Fibroblast of lung (primary cell): Measurements from ENCODE around the gene ADCY2. TPM values are rescaled to one million over a fixed set of nuclear protein-coding genes. Genes with fewer than 3 reads are reported as not detected.

ENCODE experiments used
- DNase-seq, 2 donors: peaks; one replicate each; pipeline versions ENCODE4 v3.0.0 to v3.0.0-alpha.2; 2010; ENCODE audit warnings: low read depth in 2 of 2
- H2AFZ ChIP-seq: 2 replicates; pipeline ENCODE4 v1.5.1; 2012; ENCODE audit warnings: low read length, control low read depth, inconsistent platforms
- H3K27ac ChIP-seq: 2 replicates; pipeline ENCODE4 v1.5.1; 2011; ENCODE audit warnings: low read length, control low read depth; ENCODE audit not compliant: insufficient read depth
- H3K27me3 ChIP-seq: 2 replicates; pipeline ENCODE4 v1.5.1; 2011; ENCODE audit warnings: mild to moderate bottlenecking, low read length; ENCODE audit not compliant: control insufficient read depth, insufficient read depth
- H3K36me3 ChIP-seq: 2 replicates; pipeline ENCODE4 v1.5.1; 2011; ENCODE audit warnings: low read length; ENCODE audit not compliant: control insufficient read depth, insufficient read depth
- H3K4me1 ChIP-seq: 2 replicates; pipeline ENCODE4 v1.5.1; 2011; ENCODE audit warnings: low read length; ENCODE audit not compliant: control insufficient read depth, insufficient read depth; ENCODE audit errors: extremely low read depth
- H3K4me2 ChIP-seq: 2 replicates; pipeline ENCODE4 v1.5.1; 2011; ENCODE audit warnings: low read length, control low read depth; ENCODE audit not compliant: insufficient read depth; ENCODE audit errors: extremely low read depth
- H3K4me3 ChIP-seq, 4 experiments: fragments of 200-600 bp in 1 of 4; sonication (generic) in 1 of 4; replicated peaks in 1 of 4; 2 replicates each; pipeline ENCODE4 v1.5.1; 2011 to 2016; ENCODE audit warnings: low read length in 4 of 4, low read depth in 3 of 4, mild to moderate bottlenecking in 3 of 4, control low read depth in 2 of 4, inconsistent platforms in 1 of 4, mixed read lengths in 1 of 4; ENCODE audit not compliant: insufficient read depth in 1 of 4; ENCODE audit errors: control extremely low read depth in 1 of 4
- H3K79me2 ChIP-seq: 2 replicates; pipeline ENCODE4 v1.5.1; 2012; ENCODE audit warnings: mild to moderate bottlenecking, low read length, inconsistent platforms; ENCODE audit not compliant: control insufficient read depth, insufficient read depth
- H3K9ac ChIP-seq: 2 replicates; pipeline ENCODE4 v1.5.1; 2011; ENCODE audit warnings: mild to moderate bottlenecking, low read length, control low read depth; ENCODE audit not compliant: insufficient read depth
- H3K9me3 ChIP-seq: 2 replicates; pipeline ENCODE4 v1.5.1; 2012; ENCODE audit warnings: low read depth, low read length; ENCODE audit not compliant: control insufficient read depth, insufficient read depth
- H4K20me1 ChIP-seq: 2 replicates; pipeline ENCODE4 v1.5.1; 2011; ENCODE audit warnings: low read length; ENCODE audit not compliant: control insufficient read depth, insufficient read depth; ENCODE audit errors: extremely low read depth
- CTCF ChIP-seq, 2 donors: IDR thresholded peaks in 1 of 2; conservative IDR thresholded peaks in 1 of 2; 1 replicate in 1 of 2; 2 replicates in 1 of 2; pipeline ENCODE4 v1.5.1; 2011 to 2012; ENCODE audit warnings: low read length in 2 of 2, control low read depth in 1 of 2, inconsistent platforms in 1 of 2, low read depth in 1 of 2, mild to moderate bottlenecking in 1 of 2
- EZH2 ChIP-seq: IDR thresholded peaks from 2 replicates; pipeline ENCODE4 v1.5.1; 2012; ENCODE audit warnings: low read length, control low read depth, mild to moderate bottlenecking; ENCODE audit errors: missing control alignments
- polyA plus RNA-seq, 2 donors: library from polyadenylated mRNA; depleted of rRNA in 1 of 2; stranded (reverse) in 1 of 2; unstranded in 1 of 2; fragments of >200 nt; gene quantifications; 2 replicates each; pipeline ENCODE4 v1.2.1, GENCODE V29; 2011 to 2012; ENCODE audit warnings: missing spikeins in 1 of 2
- total RNA-seq: library from RNA; depleted of rRNA; stranded (reverse); fragments of >200 nt; gene quantifications from 2 replicates; pipeline ENCODE4 v1.2.1, GENCODE V29; 2014

ADCY2 gene
- total and polyA plus RNA-seq, 2 donors (not counting 1 experiment from before 2014, with no cell fraction given) = under 0.01 to 0.05 TPM

- Histone ChIP-seq H3K79me2 (no peaks in the 10 kb centered on the region), H3K4me1 (no peaks in the 10 kb centered on the region), H3K36me3 (no peaks in the 10 kb centered on the region), H4K20me1 (no peaks in the 10 kb centered on the region), H3K9me3 (no peaks in the 10 kb centered on the region), H3K4me2 (no peak overlapping the region), H2AFZ (no peak overlapping the region), H3K9ac (no peak overlapping the region), H3K27me3 (no peaks in the 10 kb centered on the region), H3K4me3 (no peak overlapping the region), H3K27ac (no peak overlapping the region)
- DNase-seq = no peak
- TF ChIP-seq CTCF (conservative IDR thresholded peaks at IDR 0.05 in 1 of 2, IDR thresholded peaks at IDR 0.05 in 1 of 2; ENCODE audit: low read depth in 1 of 2, low read length in 2 of 2) = no peak
- TF ChIP-seq EZH2 = no peak
Measured at GRCh38 chr5:7705261-7705660, 309.3 kb downstream of the ADCY2 start.

GRCh38 chr5:7705736-7706135, 309.8 kb downstream of the ADCY2 start:
- no peak overlapping the region for H3K4me2 ChIP-seq
- H3K27me3 ChIP-seq = no peaks in the 10 kb centered on the region
- no peaks in the 10 kb centered on the region for H3K4me1 ChIP-seq
- no peak overlapping the region for H2AFZ ChIP-seq
- no peaks in the 10 kb centered on the region for H3K79me2 ChIP-seq
- no peaks in the 10 kb centered on the region for H4K20me1 ChIP-seq
- no peak overlapping the region for H3K9ac ChIP-seq
- no peak for TF ChIP-seq CTCF (conservative IDR thresholded peaks at IDR 0.05 in 1 of 2, IDR thresholded peaks at IDR 0.05 in 1 of 2; ENCODE audit: low read depth in 1 of 2, low read length in 2 of 2)
- TF ChIP-seq EZH2 = no peak
- H3K4me3 ChIP-seq = no peak overlapping the region
- no peaks in the 10 kb centered on the region for H3K9me3 ChIP-seq
- DNase-seq = no peak
- H3K27ac ChIP-seq = no peak overlapping the region
- no peaks in the 10 kb centered on the region for H3K36me3 ChIP-seq

GRCh38 chr5:7706256-7706655, 310.3 kb downstream of the ADCY2 start:
- Histone ChIP-seq H3K9me3 (no peaks in the 10 kb centered on the region), H3K4me3 (no peak overlapping the region), H3K27ac (no peak overlapping the region), H3K79me2 (no peaks in the 10 kb centered on the region), H3K4me2 (no peak overlapping the region), H3K4me1 (no peaks in the 10 kb centered on the region), H3K27me3 (no peaks in the 10 kb centered on the region), H3K9ac (no peak overlapping the region), H2AFZ (no peak overlapping the region), H4K20me1 (no peaks in the 10 kb centered on the region), H3K36me3 (no peaks in the 10 kb centered on the region)
- no peak for TF ChIP-seq CTCF (conservative IDR thresholded peaks at IDR 0.05 in 1 of 2, IDR thresholded peaks at IDR 0.05 in 1 of 2; ENCODE audit: low read depth in 1 of 2, low read length in 2 of 2)
- no peak for TF ChIP-seq EZH2
- no peak for DNase-seq
